HCT116 (cell line): ENCODE data around the gene ZNF451. TPM values are rescaled to one million over a fixed set of nuclear protein-coding genes. Genes with fewer than 3 reads are reported as not detected.

Source experiments
- ATAC-seq: fragments of 200-7000 bp; cut with Tn5 transposase; 2 replicates; pipeline ENCODE4 v1.9.1; 2020; ENCODE audit warnings: mild to moderate bottlenecking, moderate library complexity
- BruUV-seq: library from RNA; stranded (reverse); fragments of 400-500 nt; replicated peaks from 2 replicates; lab custom pipeline; 2021; lab: Mats Ljungman, UMichigan
- CTCF ChIA-PET: fragments of 300-600 bp; sonication (Branson Sonifier 250); formaldehyde crosslinking; loops from one replicate; lab custom pipeline; 2021; ENCODE audit warnings: antibody characterized with exemption; lab: Charles Lee
- POLR2A ChIA-PET: fragments of 300-600, 350-600 bp; sonication (Branson Sonifier 250); formaldehyde crosslinking; loops from one replicate; lab custom pipeline; 2021; ENCODE audit warnings: antibody characterized with exemption; lab: Charles Lee
- RAD21 ChIA-PET, 2 experiments: fragments of 300-600 bp; sonication (Branson Sonifier 250); formaldehyde crosslinking; loops; one replicate each; lab custom pipeline; 2023; ENCODE audit warnings: low total read pairs in 2 of 2; ENCODE audit not compliant: uncharacterized antibody in 2 of 2, unreplicated experiment in 2 of 2, low non-redundant PET in 1 of 2; lab: Charles Lee
- DNase-seq: peaks from one replicate; pipeline ENCODE4 v3.0.0-alpha.2; 2010; ENCODE audit warnings: low read depth, low spot score
- H2AFZ ChIP-seq: fragments of 200-600 bp; shearing (Covaris generic), sonication (generic); 2 replicates; pipeline ENCODE4 v1.6.1; 2017; ENCODE audit warnings: low read depth, mixed run types, mixed read lengths, antibody characterized with exemption, low read length; ENCODE audit not compliant: poor library complexity, severe bottlenecking
- H3K27ac ChIP-seq: 2 replicates; pipeline ENCODE4 v1.5.1; 2012; ENCODE audit warnings: low read depth, low read length
- H3K27me3 ChIP-seq: fragments of 200-600 bp; sonication (generic); 2 replicates; pipeline ENCODE4 v1.6.1; 2016; ENCODE audit warnings: mixed run types, low read length, mixed read lengths; ENCODE audit not compliant: insufficient read depth
- H3K36me3 ChIP-seq, 2 experiments: fragments of 200-500 bp in 1 of 2; fragments of 200-600 bp in 1 of 2; sonication (Bioruptor generic) in 1 of 2; sonication (generic) in 1 of 2; 2 replicates each; pipeline versions ENCODE4 v1.5.1 to v1.6.1; 2014 to 2016; ENCODE audit warnings: low read length in 2 of 2, inconsistent platforms in 1 of 2, mixed read lengths in 1 of 2, mixed run types in 1 of 2; ENCODE audit not compliant: insufficient read depth in 2 of 2, control insufficient read depth in 1 of 2
- H3K4me1 ChIP-seq, 2 experiments: fragments of 200-600 bp in 1 of 2; sonication (generic) in 1 of 2; 2 replicates each; pipeline versions ENCODE4 v1.5.1 to v1.6.1; 2012 to 2017; ENCODE audit warnings: low read length in 2 of 2, inconsistent platforms in 1 of 2, mild to moderate bottlenecking in 1 of 2, mixed read lengths in 1 of 2, mixed run types in 1 of 2, moderate library complexity in 1 of 2; ENCODE audit not compliant: insufficient read depth in 2 of 2, control insufficient read depth in 1 of 2
- H3K4me2 ChIP-seq: fragments of 200-600 bp; sonication (generic); 2 replicates; pipeline ENCODE4 v1.6.1; 2017; ENCODE audit warnings: mixed run types, low read length, mixed read lengths
- H3K4me3 ChIP-seq, 2 experiments: fragments of 200-600 bp in 1 of 2; sonication (generic) in 1 of 2; replicated peaks in 1 of 2; 2 replicates each; pipeline ENCODE4 v1.5.1; 2011 to 2016; ENCODE audit warnings: low read length in 2 of 2, control low read depth in 1 of 2, low read depth in 1 of 2, mild to moderate bottlenecking in 1 of 2, mixed read lengths in 1 of 2, mixed run types in 1 of 2
- H3K79me2 ChIP-seq: fragments of 200-600 bp; sonication (generic); 2 replicates; pipeline ENCODE4 v1.6.1; 2017; ENCODE audit warnings: mild to moderate bottlenecking, mixed run types, low read length, moderate library complexity, mixed read lengths; ENCODE audit not compliant: insufficient read depth
- H3K9ac ChIP-seq: fragments of 200-600 bp; sonication (generic); 2 replicates; pipeline ENCODE4 v1.6.1; 2016; ENCODE audit warnings: low read length, mixed read lengths
- H3K9me2 ChIP-seq: fragments of 200-600 bp; sonication (generic), shearing (Covaris generic); 2 replicates; pipeline ENCODE4 v1.6.1; 2017; ENCODE audit warnings: mixed run types, mild to moderate bottlenecking, moderate library complexity; ENCODE audit not compliant: insufficient read depth
- H3K9me3 ChIP-seq, 2 experiments: fragments of 200-500 bp in 1 of 2; fragments of 200-600 bp in 1 of 2; sonication (Bioruptor generic) in 1 of 2; sonication (generic) in 1 of 2; 2 replicates each; pipeline ENCODE4 v1.6.1; 2014 to 2017; ENCODE audit warnings: low read length in 2 of 2, mixed read lengths in 2 of 2, inconsistent platforms in 1 of 2, low read depth in 1 of 2, mild to moderate bottlenecking in 1 of 2, mixed run types in 1 of 2, moderate library complexity in 1 of 2; ENCODE audit not compliant: control insufficient read depth in 1 of 2, insufficient read depth in 1 of 2
- H4K20me1 ChIP-seq: fragments of 200-600 bp; sonication (generic), shearing (Covaris generic); 2 replicates; pipeline ENCODE4 v1.6.1; 2017; ENCODE audit warnings: mixed run types, mild to moderate bottlenecking, moderate library complexity; ENCODE audit not compliant: insufficient read depth
- EZH2phosphoT487 ChIP-seq: fragments of 200-600 bp; IDR thresholded peaks from 2 replicates; pipeline ENCODE4 v1.6.1; 2018; ENCODE audit warnings: antibody characterized with exemption, borderline replicate concordance
- FOSL1 ChIP-seq: IDR thresholded peaks from 2 replicates; pipeline ENCODE4 v1.6.1; 2012; ENCODE audit warnings: low read depth
- JUND ChIP-seq: IDR thresholded peaks from 2 replicates; pipeline ENCODE4 v1.6.1; 2012
- SP1 ChIP-seq: IDR thresholded peaks from 2 replicates; pipeline ENCODE4 v1.6.1; 2012; ENCODE audit warnings: low read depth
- intact Hi-C: fragments of 100-400 bp; cut with micrococcal nuclease; formaldehyde crosslinking; loops from 2 replicates; pipeline ENCODE4 v1.10.0; 2022
- total RNA-seq: library from RNA; stranded (reverse); gene quantifications from one replicate; pipeline ENCODE4 v1.2.1, GENCODE V29; 2021; ENCODE audit not compliant: unreplicated experiment

The ZNF451 gene
- total RNA-seq, 1 experiment from 2014 or later: 49.1 TPM

DNA sequence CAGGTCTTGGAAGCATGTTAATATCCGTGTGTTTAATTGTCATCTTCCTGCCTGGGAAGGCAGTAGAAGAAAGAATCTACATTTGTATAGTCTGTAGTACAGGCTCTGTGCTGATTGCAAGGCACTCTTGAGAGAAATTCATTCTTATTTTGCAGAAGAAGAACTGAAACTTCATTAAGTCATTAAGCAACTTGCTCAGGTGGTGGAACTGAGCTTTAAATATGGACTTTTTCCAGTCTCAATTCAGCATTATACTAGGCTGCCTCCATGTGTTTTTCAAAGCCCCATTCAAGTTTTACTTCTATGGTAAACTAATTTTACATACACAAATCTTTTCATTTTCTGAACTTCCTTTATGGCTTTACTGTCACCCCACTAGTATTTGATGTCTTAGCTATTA is 18.7 kb downstream of the ZNF451 start:
- RAD21 ChIA-PET: no interaction called here
- Histone ChIP-seq H3K79me2 (peaks cover 68% of the 10 kb centered on the region), H3K9me3 (no peaks in the 10 kb centered on the region), H4K20me1 (no peaks in the 10 kb centered on the region), H3K27me3 (no peaks in the 10 kb centered on the region), H3K4me2 (no peak overlapping the region), H3K36me3 (no peaks in the 10 kb centered on the region; a peak in 1 of 4 replicates), H3K4me3 (no peak overlapping the region)
- DNase-seq (no peak), ATAC-seq (no peak)
- intact Hi-C loops: no loop called here
- no TSS peak for BruUV-seq
- POLR2A ChIA-PET: no interaction called here
- no peak for TF ChIP-seq FOSL1
- TF ChIP-seq, all 23 proteins: peak for 0
- Histone ChIP-seq H3K4me1 (no peaks in the 10 kb centered on the region), H3K9me2 (no peaks in the 10 kb centered on the region), H3K27ac (no peak overlapping the region), H3K9ac (no peak overlapping the region), H2AFZ (no peak overlapping the region)
- CTCF ChIA-PET: no interaction called here

DNA sequence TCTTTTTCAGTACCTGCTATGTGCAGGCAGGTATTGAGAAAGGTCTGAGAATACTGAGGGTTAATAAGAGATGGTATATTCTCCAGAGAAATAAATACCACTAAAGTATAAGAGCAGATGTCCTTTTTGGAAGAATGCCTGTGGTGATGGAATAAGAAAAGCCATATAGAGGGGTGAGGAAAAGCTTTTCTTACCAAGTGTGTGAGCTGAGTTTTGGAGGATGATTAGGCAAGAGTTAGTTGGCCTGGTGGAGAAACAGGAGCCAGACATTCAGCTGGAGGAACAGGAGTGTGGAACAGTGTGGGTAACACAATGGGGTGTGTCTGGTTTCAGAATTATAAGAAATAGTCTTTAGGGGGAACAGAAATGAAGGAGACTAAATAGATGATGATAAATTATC is 19.9 kb downstream of the ZNF451 start:
- POLR2A ChIA-PET: no interaction called here
- no peak overlapping the region for H3K9ac ChIP-seq
- no peak overlapping the region for H3K4me2 ChIP-seq
- no TSS peak for BruUV-seq
- TF ChIP-seq EZH2phosphoT487 (no peak), SP1 (no peak), JUND (no peak), FOSL1 (no peak)
- no peaks in the 10 kb centered on the region for H3K4me1 ChIP-seq
- CTCF ChIA-PET: no interaction called here
- ATAC-seq (no peak), DNase-seq (no peak)
- intact Hi-C loops: no loop called here
- RAD21 ChIA-PET: no interaction called here
- no peak overlapping the region for H3K4me3 ChIP-seq
- H2AFZ ChIP-seq: no peak overlapping the region
- no peaks in the 10 kb centered on the region for H4K20me1 ChIP-seq
- H3K27me3 ChIP-seq: no peaks in the 10 kb centered on the region
- no peaks in the 10 kb centered on the region for H3K9me2 ChIP-seq
- no peaks in the 10 kb centered on the region for H3K36me3 ChIP-seq
- H3K79me2 ChIP-seq: peaks cover 66% of the 10 kb centered on the region
- no peak overlapping the region for H3K27ac ChIP-seq
- no peaks in the 10 kb centered on the region for H3K9me3 ChIP-seq
